ELF-1 (cell line): ENCODE data around the gene CCT2.

Experiments used
- DNase-seq: peaks from one replicate; pipeline ENCODE4 v3.0.0-alpha.2; 2016; ENCODE audit warnings: low read depth, low spot score

Gene CCT2

DNA sequence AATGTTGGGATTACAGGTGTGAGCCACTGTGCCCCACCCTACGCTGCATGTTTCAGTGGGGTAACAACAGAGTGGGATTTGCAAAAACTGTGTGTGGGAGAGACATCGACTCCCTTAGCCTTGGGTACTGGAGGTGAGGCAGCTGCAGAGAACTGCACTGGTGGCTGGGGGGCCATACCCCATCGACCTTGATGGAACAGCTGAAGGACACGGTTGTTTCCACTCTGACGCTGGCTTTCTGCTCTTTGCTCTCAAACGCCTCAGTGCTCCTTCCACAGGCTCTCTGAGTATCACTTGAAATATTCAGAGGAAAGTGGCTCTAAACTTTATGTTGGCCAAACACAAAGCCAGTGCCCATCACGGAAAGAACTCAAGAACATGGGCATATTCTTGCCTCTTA is 56.3 kb downstream of the CCT2 start:
- no peak for DNase-seq

GRCh38 chr12:69642531-69642930 is 57.3 kb downstream of the CCT2 start:
- DNase-seq = no peak

DNA sequence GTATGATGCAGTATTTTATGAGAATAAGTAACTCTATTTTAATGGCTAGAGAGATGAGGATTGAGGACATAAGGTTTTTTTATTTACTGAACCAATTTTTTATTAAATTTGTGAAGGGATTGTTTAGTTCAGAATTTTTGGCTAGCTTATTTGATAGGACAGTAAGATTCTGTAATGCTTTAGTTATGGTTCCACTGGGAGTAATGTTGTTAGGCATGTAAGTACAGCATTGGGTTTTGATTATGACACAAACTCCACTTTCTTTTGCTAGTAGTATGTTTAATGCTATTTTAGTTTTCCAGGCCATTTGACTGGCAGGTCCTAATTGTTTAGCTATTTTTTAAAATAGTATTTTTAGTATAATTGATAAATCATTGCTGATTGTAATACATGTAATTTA is 59.3 kb downstream of the CCT2 start:
- DNase-seq = no peak

GRCh38 chr12:69645031-69645430 is 59.8 kb downstream of the CCT2 start:
- no peak for DNase-seq

GRCh38 chr12:69647178-69647577 is 61.9 kb downstream of the CCT2 start:
- no peak for DNase-seq

GRCh38 chr12:69648476-69648875 is 63.2 kb downstream of the CCT2 start:
- DNase-seq = no peak

DNA sequence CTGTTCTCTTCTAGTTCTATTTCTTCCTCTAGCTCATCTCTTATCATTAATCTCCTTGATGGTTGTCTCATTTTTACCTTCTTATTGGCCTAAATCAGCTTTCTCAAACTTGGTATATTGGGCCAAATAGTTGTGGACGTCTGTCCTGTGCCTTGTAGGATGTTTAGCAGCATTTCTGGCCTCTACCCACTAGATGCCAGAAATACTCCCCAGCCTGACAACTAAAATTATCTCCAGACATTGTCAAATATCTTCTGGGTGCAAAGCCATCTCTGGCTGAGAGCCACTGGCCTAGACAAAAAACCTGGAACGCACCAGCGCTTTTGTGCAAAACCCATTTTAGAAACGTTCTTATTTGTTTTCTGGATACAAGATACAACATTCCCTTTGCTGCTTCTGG is 64.3 kb downstream of the CCT2 start:
- DNase-seq = no peak
